Activated T-cell treated with anti-CD3 and anti-CD28 coated beads, Interleukin-2, amount 50 U/mL, for 4 hours (primary cell): ENCODE data around the gene TPRX1. TPM values are rescaled to one million over a fixed set of nuclear protein-coding genes. Genes with fewer than 3 reads are reported as not detected.

Source experiments
- ATAC-seq, 2 donors: fragments of 200-7000 bp; cut with Tn5 transposase; one replicate each; pipeline ENCODE4 v1.10.0; 2021
- DNase-seq: peaks from one replicate; pipeline ENCODE4 v3.0.0-alpha.2; 2020
- H3K27me3 Mint-ChIP-seq: one replicate; pipeline ENCODE4 v1.8.0; 2021; ENCODE audit warnings: low read depth, mixed read lengths
- H3K36me3 Mint-ChIP-seq: one replicate; pipeline ENCODE4 v1.8.0; 2022; ENCODE audit warnings: mixed read lengths; ENCODE audit not compliant: insufficient read depth
- H3K4me1 Mint-ChIP-seq: one replicate; pipeline ENCODE4 v1.8.0; 2021; ENCODE audit warnings: low read depth, mixed read lengths
- H3K4me3 Mint-ChIP-seq: one replicate; pipeline ENCODE4 v1.8.0; 2021; ENCODE audit warnings: mild to moderate bottlenecking, moderate library complexity, mixed read lengths
- H3K9me3 Mint-ChIP-seq: one replicate; pipeline ENCODE4 v1.8.0; 2021; ENCODE audit warnings: mixed read lengths
- total RNA-seq, 3 donors: library from RNA; stranded (reverse); gene quantifications; one replicate each; pipeline ENCODE4 v1.2.1, GENCODE V29; 2021

TPRX1 gene
- total RNA-seq, 3 donors from 2014 or later: not detected

DNA sequence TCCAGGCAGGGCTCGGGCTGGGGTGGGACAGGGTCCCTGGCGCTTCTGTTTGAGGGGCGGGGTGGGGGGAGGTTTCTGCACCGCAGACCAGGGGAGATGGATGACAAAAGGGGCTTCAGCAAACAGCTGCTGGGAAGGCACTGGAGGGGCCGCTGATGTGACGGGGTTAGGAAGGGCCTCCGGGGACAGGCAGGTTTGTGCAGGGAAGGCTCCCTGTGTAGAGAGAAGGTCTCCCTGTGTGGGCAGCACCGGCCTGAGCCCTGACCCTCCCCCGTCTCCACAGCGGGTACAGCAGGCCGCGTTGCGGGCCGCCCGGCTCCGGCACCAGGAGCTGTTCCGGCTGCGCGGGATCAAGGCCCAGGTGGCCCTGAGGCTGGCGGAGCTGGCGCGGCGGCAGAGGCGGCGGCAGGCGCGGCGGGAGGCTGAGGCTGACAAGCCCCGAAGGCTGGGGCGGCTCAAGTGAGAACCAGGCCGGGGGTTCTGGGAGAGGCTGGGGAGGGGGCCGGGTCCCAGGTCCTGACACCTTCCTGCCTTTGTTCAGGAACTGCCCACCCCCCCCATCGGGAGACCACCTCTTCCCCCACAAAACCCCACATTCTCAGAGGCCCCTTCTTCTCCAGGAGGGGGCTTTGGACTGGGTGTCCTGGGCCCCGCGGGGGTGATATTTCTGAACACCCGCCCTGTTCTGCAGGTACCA lies 49.1 kb downstream of the TPRX1 start:
- Mint-ChIP-seq H3K4me3 (no peak overlapping the region), H3K9me3 (no peaks in the 10 kb centered on the region), H3K36me3 (peaks cover 45% of the 10 kb centered on the region), H3K27me3 (no peaks in the 10 kb centered on the region), H3K4me1 (peaks cover 2% of the 10 kb centered on the region)
- no peak for ATAC-seq
- no peak for DNase-seq

GRCh38 chr19:47754206-47755064 lies 49.9 kb downstream of the TPRX1 start:
- Mint-ChIP-seq H3K4me1 (peaks cover 4% of the 10 kb centered on the region), H3K9me3 (no peaks in the 10 kb centered on the region), H3K4me3 (no peak overlapping the region), H3K36me3 (peaks cover 47% of the 10 kb centered on the region), H3K27me3 (no peaks in the 10 kb centered on the region)
- DNase-seq (no peak), ATAC-seq (peak in 1 of 2 donors; percentile 6)

DNA sequence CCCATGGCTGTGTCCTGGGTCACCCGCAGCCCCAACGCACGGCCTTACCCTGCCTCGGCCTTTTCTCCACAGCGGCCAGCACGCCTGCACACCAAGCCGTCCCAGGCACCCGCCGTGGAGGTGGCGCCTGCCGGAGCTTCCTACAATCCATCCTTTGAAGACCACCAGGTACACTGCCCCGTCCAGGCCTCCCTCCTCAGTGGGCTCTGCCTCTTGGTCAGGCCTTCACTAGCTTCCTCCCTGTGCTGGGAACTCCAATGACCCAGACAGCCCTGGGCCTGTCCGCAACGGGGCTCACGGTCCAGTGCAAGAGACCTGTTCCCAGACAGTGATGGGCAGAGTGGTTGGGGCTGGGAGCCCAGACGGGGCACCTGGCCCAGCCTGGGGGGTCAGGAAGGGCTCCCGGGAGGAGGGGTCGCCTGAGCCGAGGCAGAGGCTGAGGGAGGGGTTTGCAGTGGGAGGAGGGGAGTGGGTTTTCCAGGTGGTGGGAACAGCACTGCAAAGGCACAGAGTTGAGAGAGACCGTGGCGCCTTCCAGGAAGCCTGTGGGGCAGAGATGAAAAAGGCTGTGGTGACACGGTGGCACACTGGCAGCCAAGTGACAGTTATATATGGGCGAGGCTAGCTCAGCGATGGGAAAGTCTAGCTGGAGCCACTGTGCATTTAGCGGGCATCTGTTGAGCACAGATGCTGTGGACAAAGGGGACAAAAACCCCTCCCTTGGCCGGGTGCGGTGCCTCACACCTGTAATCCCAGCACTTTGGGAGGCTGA lies 51.7 kb downstream of the TPRX1 start:
- H3K27me3 Mint-ChIP-seq: no peaks in the 10 kb centered on the region
- peak in 1 of 2 donors; percentile 5 for ATAC-seq
- DNase-seq: no peak
- H3K4me3 Mint-ChIP-seq: no peak overlapping the region
- H3K36me3 Mint-ChIP-seq: peaks cover 48% of the 10 kb centered on the region
- peaks cover 19% of the 10 kb centered on the region for H3K4me1 Mint-ChIP-seq
- no peaks in the 10 kb centered on the region for H3K9me3 Mint-ChIP-seq

Other genes starting within 250 kb of the TPRX1 start
- gene ZNF541, start 231.4 kb downstream of the TPRX1 start, total RNA-seq: under 1 TPM; 0.11 to 0.22 (median 0.13) TPM
- gene BICRA, start 195.4 kb downstream of the TPRX1 start, total RNA-seq: 10 to 100 TPM; 11.8 to 16.3 (median 11.9) TPM
- under 1 TPM; 0.26 to 0.66 (median 0.43) TPM for gene EHD2, start 91.1 kb downstream of the TPRX1 start, total RNA-seq
- gene NOP53, start 59.0 kb downstream of the TPRX1 start, total RNA-seq: 100 to 1,000 TPM; 260 to 295 (median 277) TPM
- gene SELENOW, start 25.8 kb downstream of the TPRX1 start, total RNA-seq: 10 to 100 TPM; 57.7 to 68.0 (median 62.5) TPM
- not detected for gene CRX, start 17.4 kb upstream of the TPRX1 start, total RNA-seq
- gene TPRX2, start 54.7 kb upstream of the TPRX1 start, total RNA-seq: not detected
- gene SULT2A1, start 81.8 kb upstream of the TPRX1 start, total RNA-seq: under 1 TPM; 0.10 to 0.16 (median 0.11) TPM
- gene BSPH1, start 187.6 kb upstream of the TPRX1 start, total RNA-seq: not detected
- gene ELSPBP1, start 190.1 kb upstream of the TPRX1 start, total RNA-seq: not detected
- gene CABP5, start 239.5 kb upstream of the TPRX1 start, total RNA-seq: not detected